ENCODE measurements around the gene CSNK2A2.

Gene CSNK2A2

GRCh38 chr16:58222532-58223316, 24.8 kb upstream of the CSNK2A2 start:
- Histone ChIP-seq H3K9me3 (ENCODE audit: insufficient read depth, low read length) (no peaks in the 10 kb centered on the region), H3K4me3 (ENCODE audit: insufficient read depth, low read length, poor library complexity, severe bottlenecking) (no peak overlapping the region), H3K27ac (ENCODE audit: low read depth, low read length) (no peak overlapping the region), H3K4me2 (ENCODE audit: low read depth, low read length, poor library complexity, severe bottlenecking) (no peak overlapping the region), H3K36me3 (ENCODE audit: low read length) (no peaks in the 10 kb centered on the region), H3K27me3 (ENCODE audit: low read length) (no peaks in the 10 kb centered on the region), H3K9ac (ENCODE audit: low read length) (no peak overlapping the region), H2AFZ (ENCODE audit: low read depth, low read length, severe bottlenecking) (no peak overlapping the region), H3F3A (ENCODE audit: insufficient read depth) (no peaks in the 10 kb centered on the region), H3K9me2 (replicated peaks; ENCODE audit: insufficient read depth, low read length) (no peaks in the 10 kb centered on the region), H4K20me1 (ENCODE audit: low read depth, low read length) (no peaks in the 10 kb centered on the region), H3K79me2 (ENCODE audit: insufficient read depth, low read length) (no peaks in the 10 kb centered on the region)
- no peak for TF ChIP-seq EZH2phosphoT487 (conservative IDR thresholded peaks at IDR 0.05; ENCODE audit: low read length)
- no peak for TF ChIP-seq CTCF (IDR thresholded peaks at IDR 0.05; ENCODE audit: insufficient read depth, low read length, poor library complexity, severe bottlenecking)

- H3F3A ChIP-seq (ENCODE audit: insufficient read depth): no peaks in the 10 kb centered on the region
- TF ChIP-seq CTCF (IDR thresholded peaks at IDR 0.05; ENCODE audit: insufficient read depth, low read length, poor library complexity, severe bottlenecking) (no peak), EZH2phosphoT487 (conservative IDR thresholded peaks at IDR 0.05; ENCODE audit: low read length) (no peak)
- H3K9me2 ChIP-seq (replicated peaks; ENCODE audit: insufficient read depth, low read length): no peaks in the 10 kb centered on the region
- no peaks in the 10 kb centered on the region for H3K36me3 ChIP-seq (ENCODE audit: low read length)
- H4K20me1 ChIP-seq (ENCODE audit: low read depth, low read length): no peaks in the 10 kb centered on the region
- no peak overlapping the region for H3K27ac ChIP-seq (ENCODE audit: low read depth, low read length)
- no peaks in the 10 kb centered on the region for H3K79me2 ChIP-seq (ENCODE audit: insufficient read depth, low read length)
- no peak overlapping the region for H3K4me3 ChIP-seq (ENCODE audit: insufficient read depth, low read length, poor library complexity, severe bottlenecking)
- H3K9me3 ChIP-seq (ENCODE audit: insufficient read depth, low read length): no peaks in the 10 kb centered on the region
- H3K27me3 ChIP-seq (ENCODE audit: low read length): no peaks in the 10 kb centered on the region
- H2AFZ ChIP-seq (ENCODE audit: low read depth, low read length, severe bottlenecking): no peak overlapping the region
- H3K4me2 ChIP-seq (ENCODE audit: low read depth, low read length, poor library complexity, severe bottlenecking): no peak overlapping the region
- no peak overlapping the region for H3K9ac ChIP-seq (ENCODE audit: low read length)
Measured at GRCh38 chr16:58219432-58219831, 21.5 kb upstream of the CSNK2A2 start.

GRCh38 chr16:58218786-58219185, 20.9 kb upstream of the CSNK2A2 start:
- Histone ChIP-seq H3F3A (ENCODE audit: insufficient read depth) (no peaks in the 10 kb centered on the region), H3K9me3 (ENCODE audit: insufficient read depth, low read length) (no peaks in the 10 kb centered on the region), H3K4me3 (ENCODE audit: insufficient read depth, low read length, poor library complexity, severe bottlenecking) (no peak overlapping the region), H3K36me3 (ENCODE audit: low read length) (no peaks in the 10 kb centered on the region), H2AFZ (ENCODE audit: low read depth, low read length, severe bottlenecking) (no peak overlapping the region), H3K4me2 (ENCODE audit: low read depth, low read length, poor library complexity, severe bottlenecking) (no peak overlapping the region), H3K27me3 (ENCODE audit: low read length) (no peaks in the 10 kb centered on the region), H3K79me2 (ENCODE audit: insufficient read depth, low read length) (no peaks in the 10 kb centered on the region), H3K9ac (ENCODE audit: low read length) (no peak overlapping the region), H3K9me2 (replicated peaks; ENCODE audit: insufficient read depth, low read length) (no peaks in the 10 kb centered on the region), H4K20me1 (ENCODE audit: low read depth, low read length) (no peaks in the 10 kb centered on the region), H3K27ac (ENCODE audit: low read depth, low read length) (no peak overlapping the region)
- TF ChIP-seq CTCF (IDR thresholded peaks at IDR 0.05; ENCODE audit: insufficient read depth, low read length, poor library complexity, severe bottlenecking) (no peak), EZH2phosphoT487 (conservative IDR thresholded peaks at IDR 0.05; ENCODE audit: low read length) (no peak)
